ENCODE measurements around the gene ZNF681.

- TF ChIP-seq SUZ12 (IDR thresholded peaks at IDR 0.05; ENCODE audit: extremely low read depth, insufficient read depth, insufficient read length) = no peak
- TF ChIP-seq YY1 (IDR thresholded peaks at IDR 0.05; ENCODE audit: insufficient read depth, insufficient read length) = no peak
Measured at GRCh38 chr19:23774524-23774971, 15.9 kb upstream of the ZNF681 start.

All from NT2/D1 (cell line).